ENCODE measurements around the gene NMRAL1.

Gene NMRAL1

GRCh38 chr16:4486126-4486893 is 11.9 kb upstream of the NMRAL1 start:
- no peak for DNase-seq (ENCODE audit: low read depth)
- H3K4me3 ChIP-seq (ENCODE audit: low read depth, low read length): no peak overlapping the region
- no peak for TF ChIP-seq MYC (IDR thresholded peaks at IDR 0.05; ENCODE audit: low read depth, low read length)

GRCh38 chr16:4481963-4482362 is 7.5 kb upstream of the NMRAL1 start:
- H3K4me3 ChIP-seq (ENCODE audit: low read depth, low read length): no peak overlapping the region
- DNase-seq (ENCODE audit: low read depth): no peak
- TF ChIP-seq MYC (IDR thresholded peaks at IDR 0.05; ENCODE audit: low read depth, low read length) (no peak), POLR2A (IDR thresholded peaks at IDR 0.05; ENCODE audit: extremely low read depth, insufficient read length) (no peak), MAX (IDR thresholded peaks at IDR 0.05; ENCODE audit: low read depth, low read length) (no peak), CTCF (IDR thresholded peaks at IDR 0.05; ENCODE audit: low read depth, low read length) (no peak)

- no peak for DNase-seq (ENCODE audit: low read depth)
- TF ChIP-seq MAX (IDR thresholded peaks at IDR 0.05; ENCODE audit: low read depth, low read length): no peak
- TF ChIP-seq MYC (IDR thresholded peaks at IDR 0.05; ENCODE audit: low read depth, low read length): no peak
- no peak for TF ChIP-seq CTCF (IDR thresholded peaks at IDR 0.05; ENCODE audit: low read depth, low read length)
- TF ChIP-seq POLR2A (IDR thresholded peaks at IDR 0.05; ENCODE audit: extremely low read depth, insufficient read length): no peak
- no peak overlapping the region for H3K4me3 ChIP-seq (ENCODE audit: low read depth, low read length)
Observed at GRCh38 chr16:4481526-4481925, 7.1 kb upstream of the NMRAL1 start.

GRCh38 chr16:4477966-4478365 is 3.5 kb upstream of the NMRAL1 start:
- TF ChIP-seq CTCF (IDR thresholded peaks at IDR 0.05; ENCODE audit: low read depth, low read length) (peak; percentile 39), MAX (IDR thresholded peaks at IDR 0.05; ENCODE audit: low read depth, low read length) (no peak)
- peak overlapping the region; percentile 2 for H3K4me3 ChIP-seq (ENCODE audit: low read depth, low read length)
- DNase-seq (ENCODE audit: low read depth): peak; percentile 63

- peak within 1 kb of the TSS; percentile 78 for H3K4me3 ChIP-seq (ENCODE audit: low read depth, low read length)
- DNase-seq (ENCODE audit: low read depth): peak; percentile 96
- TF ChIP-seq MYC (IDR thresholded peaks at IDR 0.05; ENCODE audit: low read depth, low read length) (peak; percentile 97), POLR2A (IDR thresholded peaks at IDR 0.05; ENCODE audit: extremely low read depth, insufficient read length) (peak; percentile 71), CTCF (IDR thresholded peaks at IDR 0.05; ENCODE audit: low read depth, low read length) (no peak), MAX (IDR thresholded peaks at IDR 0.05; ENCODE audit: low read depth, low read length) (peak; percentile 95)
Observed at GRCh38 chr16:4475880-4476788, 1.7 kb upstream of the NMRAL1 start, which contains the start of gene HMOX2. Gene HMOX2 (plus strand): TSS chr16:4476398. CDS start chr16:4505525, 29,127 bp downstream.

GRCh38 chr16:4472880-4473279 is 1.5 kb downstream of the NMRAL1 start:
- TF ChIP-seq CTCF (IDR thresholded peaks at IDR 0.05; ENCODE audit: low read depth, low read length) (no peak), MYC (IDR thresholded peaks at IDR 0.05; ENCODE audit: low read depth, low read length) (no peak), POLR2A (IDR thresholded peaks at IDR 0.05; ENCODE audit: extremely low read depth, insufficient read length) (no peak), MAX (IDR thresholded peaks at IDR 0.05; ENCODE audit: low read depth, low read length) (no peak)
- H3K4me3 ChIP-seq (ENCODE audit: low read depth, low read length): peak overlapping the region; percentile 78

More at GRCh38 chr16:4472880-4473279, 1.5 kb downstream of the NMRAL1 start:
- no peak for DNase-seq (ENCODE audit: low read depth)
